ENCODE data around the gene JAZF1. TPM values are rescaled to one million over a fixed set of nuclear protein-coding genes. Genes with fewer than 3 reads are reported as not detected.

Gene JAZF1
- total and polyA plus RNA-seq, 2 experiments from 2014 or later: 9.5 to 12.1 TPM

DNA sequence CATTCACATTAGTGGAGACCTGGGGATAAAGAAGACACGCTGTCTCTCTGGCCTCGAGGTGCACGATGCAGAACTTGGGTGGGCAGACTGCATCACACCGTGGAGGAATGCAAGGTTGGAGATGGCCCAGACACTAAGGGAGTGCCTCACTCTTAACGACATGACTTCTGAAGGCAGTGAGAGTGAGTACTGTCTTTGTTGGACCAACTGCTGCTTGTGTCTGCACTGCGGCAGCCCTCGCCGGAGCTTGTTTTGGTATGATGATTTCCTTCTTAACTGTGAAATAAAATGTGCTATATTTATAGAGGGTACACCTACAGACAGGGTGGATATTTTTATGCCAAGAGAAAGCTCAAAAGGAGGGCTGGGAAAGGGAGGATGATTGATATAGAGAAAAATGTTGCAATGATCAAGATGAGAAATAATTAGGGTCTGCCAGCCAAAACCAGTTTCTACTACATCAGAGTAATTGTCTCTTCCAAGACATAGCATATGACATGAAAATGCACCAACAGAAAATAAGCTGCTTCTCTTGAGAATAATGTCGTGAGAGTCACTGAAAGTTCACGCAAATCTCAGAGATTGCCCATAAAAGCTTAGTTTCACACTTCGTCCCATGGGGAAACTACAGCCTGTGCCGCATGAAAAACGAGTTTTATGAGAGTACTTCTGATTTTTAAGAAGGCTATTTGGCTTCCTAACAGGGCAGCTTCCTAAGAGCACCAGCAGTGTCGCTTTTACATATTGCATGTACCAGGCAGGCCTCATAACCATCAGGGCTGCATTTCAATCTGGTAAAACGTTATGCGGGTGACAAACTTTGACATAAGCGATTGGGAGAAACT, 313.5 kb downstream of the JAZF1 start:
- DNase-seq (ENCODE audit: low spot score): no peak
- H3K9me3 ChIP-seq (ENCODE audit: low read depth): no peaks in the 10 kb centered on the region
- H3K4me3 ChIP-seq: no peak overlapping the region
- H3K79me2 ChIP-seq: no peaks in the 10 kb centered on the region
- 77% methylated on average over 17 of the region's 17 CpGs for whole genome bisulfite sequencing (ENCODE audit: low lambda C conversion rate, missing lambda C conversion rate)
- no peaks in the 10 kb centered on the region for H4K20me1 ChIP-seq (ENCODE audit: insufficient read depth, poor library complexity, severe bottlenecking)
- H3K36me3 ChIP-seq (replicated peaks; ENCODE audit: insufficient read depth, low read depth): no peaks in the 10 kb centered on the region
- H3K4me1 ChIP-seq (ENCODE audit: insufficient read depth): no peaks in the 10 kb centered on the region
- no peaks in the 10 kb centered on the region for H3K9me2 ChIP-seq (replicated peaks; ENCODE audit: insufficient read depth)
- no peak overlapping the region for H3K4me2 ChIP-seq
- no peaks in the 10 kb centered on the region for H3K27me3 ChIP-seq
- no peak overlapping the region for H3K27ac ChIP-seq
- no peak overlapping the region for H2AFZ ChIP-seq
- no peak for TF ChIP-seq EZH2 (IDR thresholded peaks at IDR 0.05; ENCODE audit: borderline replicate concordance)

DNA sequence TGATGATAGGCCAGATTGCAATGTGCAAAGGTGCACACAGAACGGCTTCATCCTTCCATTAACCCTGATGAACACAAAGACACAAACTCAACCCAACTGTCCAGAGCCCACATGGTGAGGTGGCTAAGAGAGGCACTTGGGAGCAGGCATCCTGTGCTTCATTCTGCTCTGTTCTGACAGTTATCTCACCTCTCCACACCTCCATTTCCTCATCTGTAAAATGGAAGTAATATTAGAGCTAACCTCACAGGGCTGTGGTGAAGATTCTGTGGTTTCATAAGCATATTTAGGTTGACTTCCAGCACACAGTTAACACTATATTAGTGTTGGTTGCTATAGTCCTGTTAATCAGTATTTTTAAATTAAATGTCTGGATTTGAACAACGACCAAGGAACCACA, 314.3 kb downstream of the JAZF1 start:
- WGBS (ENCODE audit: low lambda C conversion rate, missing lambda C conversion rate): 48% methylated on average over 2 of the region's 2 CpGs
- H3K4me2 ChIP-seq: no peak overlapping the region

DNA sequence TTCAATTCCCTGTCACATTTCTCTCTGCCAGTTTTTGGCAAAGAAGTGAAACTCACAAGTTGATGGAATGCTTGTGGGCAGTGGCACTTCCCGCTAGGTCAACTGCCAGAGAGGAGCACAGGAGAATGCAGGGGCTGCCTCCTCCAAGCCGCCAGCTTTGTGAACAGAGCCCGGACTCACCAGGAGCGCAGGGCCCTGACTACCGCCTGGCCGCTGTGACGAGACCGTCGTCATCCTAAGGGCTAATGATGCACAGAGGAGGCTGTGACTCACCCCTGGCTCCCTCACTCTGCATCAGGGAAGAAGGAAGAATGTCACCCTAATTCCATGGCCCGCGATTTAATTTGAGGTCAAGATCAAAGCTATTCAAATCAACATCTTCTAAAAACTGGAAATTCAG, 316.7 kb downstream of the JAZF1 start:
- 90% methylated on average over 11 of the region's 11 CpGs for WGBS (ENCODE audit: low lambda C conversion rate, missing lambda C conversion rate)
- Histone ChIP-seq H3K9me2 (replicated peaks; ENCODE audit: insufficient read depth) (no peaks in the 10 kb centered on the region), H3K4me3 (no peak overlapping the region), H4K20me1 (ENCODE audit: insufficient read depth, poor library complexity, severe bottlenecking) (no peaks in the 10 kb centered on the region), H3K27ac (no peak overlapping the region), H3K36me3 (replicated peaks; ENCODE audit: insufficient read depth, low read depth) (no peaks in the 10 kb centered on the region), H3K9me3 (ENCODE audit: low read depth) (no peaks in the 10 kb centered on the region), H3K79me2 (no peaks in the 10 kb centered on the region), H3K27me3 (no peaks in the 10 kb centered on the region), H3K4me1 (ENCODE audit: insufficient read depth) (no peaks in the 10 kb centered on the region), H2AFZ (no peak overlapping the region), H3K4me2 (no peak overlapping the region)
- no peak for DNase-seq (ENCODE audit: low spot score)
- TF ChIP-seq, protein P1, sequence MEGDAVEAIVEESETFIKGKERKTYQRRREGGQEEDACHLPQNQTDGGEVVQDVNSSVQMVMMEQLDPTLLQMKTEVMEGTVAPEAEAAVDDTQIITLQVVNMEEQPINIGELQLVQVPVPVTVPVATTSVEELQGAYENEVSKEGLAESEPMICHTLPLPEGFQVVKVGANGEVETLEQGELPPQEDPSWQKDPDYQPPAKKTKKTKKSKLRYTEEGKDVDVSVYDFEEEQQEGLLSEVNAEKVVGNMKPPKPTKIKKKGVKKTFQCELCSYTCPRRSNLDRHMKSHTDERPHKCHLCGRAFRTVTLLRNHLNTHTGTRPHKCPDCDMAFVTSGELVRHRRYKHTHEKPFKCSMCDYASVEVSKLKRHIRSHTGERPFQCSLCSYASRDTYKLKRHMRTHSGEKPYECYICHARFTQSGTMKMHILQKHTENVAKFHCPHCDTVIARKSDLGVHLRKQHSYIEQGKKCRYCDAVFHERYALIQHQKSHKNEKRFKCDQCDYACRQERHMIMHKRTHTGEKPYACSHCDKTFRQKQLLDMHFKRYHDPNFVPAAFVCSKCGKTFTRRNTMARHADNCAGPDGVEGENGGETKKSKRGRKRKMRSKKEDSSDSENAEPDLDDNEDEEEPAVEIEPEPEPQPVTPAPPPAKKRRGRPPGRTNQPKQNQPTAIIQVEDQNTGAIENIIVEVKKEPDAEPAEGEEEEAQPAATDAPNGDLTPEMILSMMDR (IDR thresholded peaks at IDR 0.05; ENCODE audit: poor library complexity): no peak
- TF ChIP-seq EZH2phosphoT487 (IDR thresholded peaks at IDR 0.05; ENCODE audit: low read depth, severe bottlenecking, unreplicated experiment): no peak

More for the DNA sequence above, 314.3 kb downstream of the JAZF1 start:
- Histone ChIP-seq H3K4me1 (ENCODE audit: insufficient read depth) (no peaks in the 10 kb centered on the region), H3K27ac (no peak overlapping the region), H3K9me3 (ENCODE audit: low read depth) (no peaks in the 10 kb centered on the region), H4K20me1 (ENCODE audit: insufficient read depth, poor library complexity, severe bottlenecking) (no peaks in the 10 kb centered on the region), H3K36me3 (replicated peaks; ENCODE audit: insufficient read depth, low read depth) (no peaks in the 10 kb centered on the region), H3K79me2 (no peaks in the 10 kb centered on the region), H3K9me2 (replicated peaks; ENCODE audit: insufficient read depth) (no peaks in the 10 kb centered on the region), H3K4me3 (no peak overlapping the region), H3K27me3 (no peaks in the 10 kb centered on the region), H2AFZ (no peak overlapping the region)
- no peak for DNase-seq (ENCODE audit: low spot score)
- TF ChIP-seq, protein P1 (IDR thresholded peaks at IDR 0.05; ENCODE audit: poor library complexity): no peak
- TF ChIP-seq EZH2phosphoT487 (IDR thresholded peaks at IDR 0.05; ENCODE audit: low read depth, severe bottlenecking, unreplicated experiment) (no peak), EZH2 (IDR thresholded peaks at IDR 0.05; ENCODE audit: borderline replicate concordance) (no peak)

DNA sequence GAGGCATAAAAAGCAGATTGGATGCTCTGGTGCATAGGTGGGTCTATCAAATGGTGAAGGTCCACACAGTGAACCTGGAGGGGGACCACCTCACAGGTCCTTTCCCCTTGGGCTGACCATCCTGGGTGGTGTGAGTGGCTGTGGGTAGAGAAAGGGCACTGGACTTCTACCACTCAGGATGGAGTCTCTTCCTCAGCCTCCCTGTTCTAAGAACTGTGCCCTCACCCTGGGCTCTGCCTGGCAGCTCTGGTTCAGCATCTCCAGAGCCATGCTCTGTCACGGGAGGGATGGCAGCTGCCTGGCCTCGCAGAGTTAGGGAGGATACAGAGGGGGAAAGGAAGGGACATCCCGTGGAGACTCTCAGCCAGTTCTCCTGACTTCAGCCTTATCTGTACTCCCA, 318.8 kb downstream of the JAZF1 start:
- TF ChIP-seq, protein P1 (IDR thresholded peaks at IDR 0.05; ENCODE audit: poor library complexity): no peak
- TF ChIP-seq EZH2 (IDR thresholded peaks at IDR 0.05; ENCODE audit: borderline replicate concordance) (no peak), EZH2phosphoT487 (IDR thresholded peaks at IDR 0.05; ENCODE audit: low read depth, severe bottlenecking, unreplicated experiment) (no peak)
- H3K36me3 ChIP-seq (replicated peaks; ENCODE audit: insufficient read depth, low read depth): no peaks in the 10 kb centered on the region
- no peaks in the 10 kb centered on the region for H3K9me2 ChIP-seq (replicated peaks; ENCODE audit: insufficient read depth)
- H3K79me2 ChIP-seq: no peaks in the 10 kb centered on the region
- no peaks in the 10 kb centered on the region for H3K4me1 ChIP-seq (ENCODE audit: insufficient read depth)
- DNase-seq (ENCODE audit: low spot score): no peak
- no peaks in the 10 kb centered on the region for H3K27me3 ChIP-seq
- no peak overlapping the region for H3K4me2 ChIP-seq
- no peak overlapping the region for H3K27ac ChIP-seq
- no peaks in the 10 kb centered on the region for H3K9me3 ChIP-seq (ENCODE audit: low read depth)
- WGBS (ENCODE audit: low lambda C conversion rate, missing lambda C conversion rate): 88% methylated on average over 3 of the region's 3 CpGs
- H3K4me3 ChIP-seq: no peak overlapping the region
- H4K20me1 ChIP-seq (ENCODE audit: insufficient read depth, poor library complexity, severe bottlenecking): no peaks in the 10 kb centered on the region
- no peak overlapping the region for H2AFZ ChIP-seq

All from hepatocyte (in vitro differentiated cells).